KMS-11 (cell line): ENCODE results near the gene PLXNB2.

Experiments
- H2AFZ ChIP-seq: fragments of 200-600 bp; sonication (generic); 2 replicates; pipeline ENCODE4 v1.6.1; 2016; ENCODE audit warnings: antibody characterized with exemption, mixed run types, low read depth
- H3K27ac ChIP-seq: fragments of 200-600 bp; sonication (generic); 2 replicates; pipeline ENCODE4 v1.6.1; 2016; ENCODE audit warnings: mild to moderate bottlenecking, mixed run types
- H3K27me3 ChIP-seq: fragments of 200-600 bp; sonication (generic); 2 replicates; pipeline ENCODE4 v1.6.1; 2017; ENCODE audit warnings: mild to moderate bottlenecking, low read depth, mixed run types, moderate library complexity; ENCODE audit not compliant: insufficient read depth
- H3K36me3 ChIP-seq: fragments of 200-600 bp; sonication (generic); 2 replicates; pipeline ENCODE4 v1.6.1; 2017; ENCODE audit warnings: mild to moderate bottlenecking, mixed run types; ENCODE audit not compliant: insufficient read depth
- H3K4me1 ChIP-seq: fragments of 200-600 bp; sonication (generic); 2 replicates; pipeline ENCODE4 v1.6.1; 2016; ENCODE audit warnings: mild to moderate bottlenecking, low read depth, mixed run types; ENCODE audit not compliant: poor library complexity, severe bottlenecking
- H3K4me2 ChIP-seq: fragments of 200-600 bp; sonication (generic); 2 replicates; pipeline ENCODE4 v1.7.0; 2016; ENCODE audit warnings: mild to moderate bottlenecking, mixed run types
- H3K4me3 ChIP-seq: fragments of 200-600 bp; sonication (generic); IDR thresholded peaks from 2 replicates; pipeline ENCODE4 v1.6.1; 2017; ENCODE audit warnings: low read depth, low read length, mixed read lengths; ENCODE audit not compliant: insufficient read depth
- H3K79me2 ChIP-seq: fragments of 200-600 bp; sonication (generic); 2 replicates; pipeline ENCODE4 v1.6.1; 2016; ENCODE audit warnings: low read depth, mixed run types; ENCODE audit not compliant: insufficient read depth
- H3K9ac ChIP-seq: fragments of 200-600 bp; sonication (generic); 2 replicates; pipeline ENCODE4 v1.6.1; 2016; ENCODE audit warnings: mild to moderate bottlenecking, mixed run types
- H4K20me1 ChIP-seq: fragments of 200-600 bp; sonication (generic); 2 replicates; pipeline ENCODE4 v1.6.1; 2016; ENCODE audit warnings: mild to moderate bottlenecking, mixed run types; ENCODE audit not compliant: insufficient read depth
- TF ChIP-seq, protein P1 (sequence below): fragments of 200-600 bp; sonication (generic); conservative IDR thresholded peaks from 2 replicates; pipeline ENCODE4 v1.6.1; 2017; ENCODE audit warnings: low read depth, mild to moderate bottlenecking, antibody characterized with exemption, low read length, moderate library complexity, mixed read lengths

Gene PLXNB2

DNA sequence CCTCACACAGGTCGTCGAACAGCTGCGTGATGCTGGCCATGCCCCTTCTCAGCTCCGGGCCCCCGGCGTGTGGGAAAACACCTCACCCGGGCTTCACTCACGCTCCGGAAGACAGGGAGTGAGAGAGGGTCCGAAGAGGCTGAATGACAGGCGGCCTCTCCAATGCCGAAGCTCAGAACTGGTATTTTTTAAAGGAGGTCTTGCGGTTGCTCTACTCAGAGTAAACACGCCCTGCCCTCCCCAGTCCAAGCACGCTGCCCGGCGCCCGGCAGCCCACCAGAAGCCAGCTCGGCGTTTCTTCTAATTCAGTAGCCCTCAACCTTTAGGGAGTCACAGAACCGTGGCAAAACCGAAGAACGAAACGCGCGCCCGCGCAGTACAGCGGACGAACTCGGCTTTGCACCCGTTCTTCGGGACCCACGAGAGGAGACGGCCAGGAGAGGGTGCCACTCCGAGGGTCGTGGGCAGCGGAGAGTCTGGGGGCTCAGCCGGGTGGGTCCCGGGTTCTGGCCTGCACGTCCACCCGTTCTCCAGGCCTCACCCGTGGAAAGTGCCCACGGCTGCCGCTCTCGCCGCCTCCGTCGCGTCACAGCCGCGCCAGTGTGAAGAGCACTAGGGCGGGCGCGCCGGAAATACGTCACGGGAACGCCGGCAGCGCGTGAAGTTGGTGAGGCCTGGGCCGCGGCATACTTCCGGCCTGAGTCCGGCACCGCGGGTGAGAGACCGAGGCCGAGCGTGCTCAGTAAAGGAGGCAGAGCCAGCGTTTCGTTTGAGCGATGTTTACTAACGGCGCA, 62.8 kb downstream of the PLXNB2 start, which contains the start of gene TUBGCP6:
TSS of gene TUBGCP6 (minus strand) at position 604 of the 794 bp plus-strand sequence. CDS start at position 40, 564 bp downstream.
- Histone ChIP-seq H3K4me2 (peak within 1 kb of the TSS; percentile 66), H2AFZ (peak within 1 kb of the TSS; percentile 59; the same call in 1 of the 2 replicates), H3K27me3 (no peaks in the 10 kb centered on the region), H3K4me1 (peaks cover 8% of the 10 kb centered on the region), H3K27ac (peak within 1 kb of the TSS; percentile 68), H3K36me3 (no peaks in the 10 kb centered on the region), H3K79me2 (peaks cover 25% of the 10 kb centered on the region; the same call in 1 of the 2 replicates), H3K4me3 (no peak within 1 kb of the TSS), H4K20me1 (no peaks in the 10 kb centered on the region), H3K9ac (peak within 1 kb of the TSS; percentile 74)
- TF ChIP-seq, protein P1, sequence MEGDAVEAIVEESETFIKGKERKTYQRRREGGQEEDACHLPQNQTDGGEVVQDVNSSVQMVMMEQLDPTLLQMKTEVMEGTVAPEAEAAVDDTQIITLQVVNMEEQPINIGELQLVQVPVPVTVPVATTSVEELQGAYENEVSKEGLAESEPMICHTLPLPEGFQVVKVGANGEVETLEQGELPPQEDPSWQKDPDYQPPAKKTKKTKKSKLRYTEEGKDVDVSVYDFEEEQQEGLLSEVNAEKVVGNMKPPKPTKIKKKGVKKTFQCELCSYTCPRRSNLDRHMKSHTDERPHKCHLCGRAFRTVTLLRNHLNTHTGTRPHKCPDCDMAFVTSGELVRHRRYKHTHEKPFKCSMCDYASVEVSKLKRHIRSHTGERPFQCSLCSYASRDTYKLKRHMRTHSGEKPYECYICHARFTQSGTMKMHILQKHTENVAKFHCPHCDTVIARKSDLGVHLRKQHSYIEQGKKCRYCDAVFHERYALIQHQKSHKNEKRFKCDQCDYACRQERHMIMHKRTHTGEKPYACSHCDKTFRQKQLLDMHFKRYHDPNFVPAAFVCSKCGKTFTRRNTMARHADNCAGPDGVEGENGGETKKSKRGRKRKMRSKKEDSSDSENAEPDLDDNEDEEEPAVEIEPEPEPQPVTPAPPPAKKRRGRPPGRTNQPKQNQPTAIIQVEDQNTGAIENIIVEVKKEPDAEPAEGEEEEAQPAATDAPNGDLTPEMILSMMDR = no peak

DNA sequence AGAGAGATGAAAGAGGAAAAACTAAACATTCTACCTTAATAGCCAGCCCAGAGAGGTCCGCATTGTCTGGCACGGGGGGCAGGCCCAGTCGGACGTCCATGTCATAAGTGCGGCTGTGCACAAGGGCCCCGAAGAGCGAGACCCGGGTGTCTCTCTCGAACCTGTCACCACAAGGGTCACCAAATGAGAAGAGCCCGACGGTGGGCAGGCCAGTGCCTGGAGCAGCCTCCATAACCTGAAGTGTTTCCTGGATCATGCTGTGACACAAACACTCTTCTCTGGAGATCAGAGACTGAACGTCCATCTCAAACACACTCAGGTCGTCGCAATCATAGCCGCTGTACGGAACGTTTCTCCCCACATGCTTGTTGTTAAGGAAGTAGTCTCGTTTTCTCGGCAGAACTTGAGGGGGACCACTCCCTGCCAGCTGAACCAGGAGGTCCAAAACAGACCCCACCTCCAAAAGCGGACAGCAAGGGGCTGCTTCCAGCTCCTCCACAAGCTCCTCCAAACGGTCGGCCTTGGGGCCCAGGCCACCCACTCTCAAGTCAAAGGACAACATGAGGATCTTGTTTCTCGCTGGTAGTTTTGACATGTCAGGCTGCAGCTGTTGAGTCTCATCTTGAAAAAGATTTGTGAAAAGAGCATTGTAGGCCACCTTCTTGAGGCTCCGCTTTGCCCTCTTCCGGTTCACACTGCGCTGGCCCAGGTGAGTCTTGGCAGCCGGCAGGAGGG, 63.6 kb downstream of the PLXNB2 start:
- Histone ChIP-seq H3K79me2 (peaks cover 25% of the 10 kb centered on the region; the same call in 1 of the 2 replicates), H2AFZ (0 out of 2 replicates have a peak overlapping the region, but pooled peaks have one; percentile 59), H3K4me1 (peaks cover 8% of the 10 kb centered on the region)

DNA sequence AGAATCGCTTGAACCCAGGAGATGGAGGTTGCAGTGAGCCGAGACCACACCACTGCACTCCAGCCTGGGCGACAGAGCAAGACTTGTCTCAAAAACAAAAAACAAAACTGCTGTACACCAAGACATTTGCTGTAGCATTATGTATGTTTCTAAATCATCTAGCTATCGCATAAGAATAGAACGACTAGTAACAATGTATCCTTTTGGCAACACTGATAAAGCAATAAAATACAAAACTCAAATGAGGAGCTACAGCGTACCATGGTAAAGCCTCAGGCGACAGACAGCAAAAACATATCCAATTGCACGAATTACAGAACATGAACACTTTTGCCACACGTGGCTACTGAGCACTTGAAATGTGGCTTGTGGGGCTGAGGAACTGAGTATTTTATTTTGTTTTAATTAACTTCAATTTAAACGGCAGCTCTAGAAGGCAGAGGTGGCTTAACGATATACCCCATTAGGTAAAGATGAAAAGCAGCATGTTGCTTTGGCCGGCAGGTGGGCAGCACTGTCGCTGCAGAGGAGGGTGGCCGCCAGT, 65.0 kb downstream of the PLXNB2 start:
- peak overlapping the region; percentile 66 for H3K4me2 ChIP-seq
- H3K36me3 ChIP-seq = no peaks in the 10 kb centered on the region
- TF ChIP-seq, protein P1 = no peak
- H2AFZ ChIP-seq = no peak overlapping the region
- H3K27me3 ChIP-seq = no peaks in the 10 kb centered on the region
- no peak overlapping the region for H3K4me3 ChIP-seq
- H3K4me1 ChIP-seq = peaks cover 9% of the 10 kb centered on the region
- no peak overlapping the region for H3K27ac ChIP-seq
- H4K20me1 ChIP-seq = no peaks in the 10 kb centered on the region
- no peak overlapping the region for H3K9ac ChIP-seq
- H3K79me2 ChIP-seq = peaks cover 25% of the 10 kb centered on the region; the same call in 1 of the 2 replicates

More for the DNA sequence above, 63.6 kb downstream of the PLXNB2 start:
- peak overlapping the region; percentile 74; the same call in 1 of the 2 replicates for H3K9ac ChIP-seq
- no peaks in the 10 kb centered on the region for H3K36me3 ChIP-seq
- no peaks in the 10 kb centered on the region for H3K27me3 ChIP-seq
- TF ChIP-seq, protein P1 = no peak
- H3K4me2 ChIP-seq = peak overlapping the region; percentile 66
- H3K4me3 ChIP-seq = no peak overlapping the region
- no peaks in the 10 kb centered on the region for H4K20me1 ChIP-seq
- peak overlapping the region; percentile 68 for H3K27ac ChIP-seq

DNA sequence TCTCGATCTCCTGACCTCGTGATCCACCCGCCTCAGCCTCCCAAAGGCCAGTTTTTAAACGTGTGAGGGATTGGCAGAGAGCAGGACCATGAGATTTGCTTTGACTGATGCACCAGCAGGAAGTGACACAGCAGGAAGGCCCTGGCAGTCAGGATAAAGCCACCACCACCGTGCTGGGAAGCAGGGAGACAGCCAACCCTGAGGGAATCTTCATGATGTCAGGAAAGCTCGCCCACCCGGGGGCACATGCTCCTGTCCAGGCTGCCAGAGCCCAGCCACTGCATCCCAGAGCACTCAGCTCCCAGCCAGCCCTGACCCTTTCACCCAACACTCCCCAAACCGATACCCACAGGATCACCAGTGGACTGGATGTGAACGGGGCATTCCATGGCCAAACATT, 68.7 kb downstream of the PLXNB2 start:
- no peak overlapping the region for H3K9ac ChIP-seq
- H4K20me1 ChIP-seq = no peaks in the 10 kb centered on the region
- no peak overlapping the region for H3K4me2 ChIP-seq
- TF ChIP-seq, protein P1 = no peak
- peaks cover 22% of the 10 kb centered on the region; the same call in 1 of the 2 replicates for H3K79me2 ChIP-seq
- H3K4me1 ChIP-seq = peaks cover 17% of the 10 kb centered on the region
- no peaks in the 10 kb centered on the region for H3K27me3 ChIP-seq
- no peak overlapping the region for H3K27ac ChIP-seq
- H3K36me3 ChIP-seq = no peaks in the 10 kb centered on the region
- H3K4me3 ChIP-seq = no peak overlapping the region
- no peak overlapping the region for H2AFZ ChIP-seq
